CD4-positive, alpha-beta T cell (primary cell): ENCODE measurements around the gene CAPG. TPM values are rescaled to one million over a fixed set of nuclear protein-coding genes. Genes with fewer than 3 reads are reported as not detected.

Source experiments
- ATAC-seq: fragments of 200-7000 bp; cut with Tn5 transposase; one replicate; pipeline ENCODE4 v1.10.0; 2022; ENCODE audit warnings: mild to moderate bottlenecking; ENCODE audit not compliant: poor library complexity
- CTCF ChIA-PET: fragments of 350-600 bp; sonication (Branson Sonifier 250); formaldehyde crosslinking; loops from one replicate; lab custom pipeline; 2021; ENCODE audit warnings: antibody characterized with exemption, inconsistent platforms; lab: Charles Lee
- POLR2A ChIA-PET: fragments of 350-600 bp; sonication (Branson Sonifier 250); formaldehyde crosslinking; loops from one replicate; lab custom pipeline; 2021; ENCODE audit warnings: antibody characterized with exemption, inconsistent platforms; lab: Charles Lee
- DNase-seq, 14 experiments: peaks; one replicate each; pipeline ENCODE4 v3.0.0-alpha.2; 2013 to 2020; ENCODE audit warnings: mixed read lengths in 2 of 14
- H3K27ac ChIP-seq, 2 donors: one replicate each; pipeline versions ENCODE4 v1.5.1 to v1.7.0; 2013; ENCODE audit warnings: low read length in 2 of 2, low read depth in 1 of 2, mild to moderate bottlenecking in 1 of 2
- H3K27me3 ChIP-seq, 2 experiments: 1 replicate in 1 of 2; 2 replicates in 1 of 2; pipeline versions ENCODE4 v1.6.1 to v1.7.0; 2013; ENCODE audit warnings: low read length in 2 of 2, control low read depth in 1 of 2, mild to moderate bottlenecking in 1 of 2, moderate library complexity in 1 of 2; ENCODE audit not compliant: insufficient read depth in 2 of 2, control insufficient read depth in 1 of 2
- H3K36me3 ChIP-seq: one replicate; pipeline ENCODE4 v1.6.1; 2013; ENCODE audit warnings: low read length, control low read depth; ENCODE audit not compliant: insufficient read depth
- H3K4me1 ChIP-seq: one replicate; pipeline ENCODE4 v1.6.1; 2013; ENCODE audit warnings: low read length, control low read depth; ENCODE audit not compliant: insufficient read depth
- H3K4me3 ChIP-seq: one replicate; pipeline ENCODE4 v1.5.1; 2013; ENCODE audit warnings: mild to moderate bottlenecking, low read length, moderate library complexity
- H3K9me3 ChIP-seq, 2 experiments: 1 replicate in 1 of 2; 2 replicates in 1 of 2; pipeline versions ENCODE4 v1.6.1 to v1.7.0; 2013; ENCODE audit warnings: low read length in 2 of 2, mild to moderate bottlenecking in 2 of 2, control low read depth in 1 of 2, moderate library complexity in 1 of 2; ENCODE audit not compliant: control insufficient read depth in 1 of 2, insufficient read depth in 1 of 2
- H3K27ac Mint-ChIP-seq: one replicate; pipeline ENCODE4 v1.8.0; 2020; ENCODE audit warnings: mixed read lengths
- H3K27me3 Mint-ChIP-seq: one replicate; pipeline ENCODE4 v1.8.0; 2021; ENCODE audit warnings: mixed read lengths
- H3K36me3 Mint-ChIP-seq: one replicate; pipeline ENCODE4 v1.8.0; 2021; ENCODE audit warnings: low read depth, mixed read lengths
- H3K4me1 Mint-ChIP-seq: one replicate; pipeline ENCODE4 v1.8.0; 2021; ENCODE audit warnings: low read depth, mixed read lengths
- H3K4me3 Mint-ChIP-seq: one replicate; pipeline ENCODE4 v1.8.0; 2020; ENCODE audit warnings: mild to moderate bottlenecking, mixed read lengths
- H3K9me3 Mint-ChIP-seq: one replicate; pipeline ENCODE4 v1.8.0; 2020; ENCODE audit warnings: mixed read lengths
- intact Hi-C, 2 experiments: fragments of 100-400 bp; cut with DNase I in 1 of 2; cut with micrococcal nuclease in 1 of 2; formaldehyde crosslinking; loops; one replicate each; pipeline versions ENCODE4 v1.15.1 to v1.9.0; 2023 to 2025; cut with DNase I, micrococcal nuclease
- total RNA-seq, 174 experiments: library from RNA in 2 of 174; stranded (reverse) in 2 of 174; gene quantifications; one replicate each; pipeline ENCODE4 v1.2.3 and lab custom pipeline; 2021 to 2026
- TF ChIP-seq, protein P1 (sequence below): fragments of 200-600 bp; IDR thresholded peaks from one replicate; pipeline ENCODE4 v1.8.0; 2022; ENCODE audit warnings: antibody characterized with exemption, mild to moderate bottlenecking

The CAPG gene
- total RNA-seq, 2 experiments from 2014 or later = 21.7 to 23.3 TPM

GRCh38 chr2:85376291-85377065, 33.7 kb downstream of the CAPG start:
- no peak overlapping the region for H3K27ac Mint-ChIP-seq
- DNase-seq (no peak), ATAC-seq (no peak)
- ChIA-PET CTCF (no interaction called here), POLR2A (interaction anchor here (0.7 to 1.0 kb wide), 2 partner anchors 22 to 29 kb away, joined by 3 read pairs; partner anchors contain the start of genes ELMOD3 and RETSAT)
- H3K4me1 Mint-ChIP-seq = no peaks in the 10 kb centered on the region
- Histone ChIP-seq H3K36me3 (peaks cover 34% of the 10 kb centered on the region), H3K27me3 (no peaks in the 10 kb centered on the region), H3K4me3 (no peak overlapping the region), H3K27ac (no peak overlapping the region), H3K4me1 (no peaks in the 10 kb centered on the region), H3K9me3 (peaks cover 0 to 8% of the 10 kb centered on the region in 2 experiments)
- intact Hi-C loops = loop anchor here in 1 of 2 experiments (1.0 kb wide), 1 partner anchor 12 kb away; no protein-coding TSS in a partner anchor
- no peak overlapping the region for H3K4me3 Mint-ChIP-seq
- no peaks in the 10 kb centered on the region for H3K9me3 Mint-ChIP-seq
- H3K36me3 Mint-ChIP-seq = peaks cover 67% of the 10 kb centered on the region
- TF ChIP-seq, protein P1, sequence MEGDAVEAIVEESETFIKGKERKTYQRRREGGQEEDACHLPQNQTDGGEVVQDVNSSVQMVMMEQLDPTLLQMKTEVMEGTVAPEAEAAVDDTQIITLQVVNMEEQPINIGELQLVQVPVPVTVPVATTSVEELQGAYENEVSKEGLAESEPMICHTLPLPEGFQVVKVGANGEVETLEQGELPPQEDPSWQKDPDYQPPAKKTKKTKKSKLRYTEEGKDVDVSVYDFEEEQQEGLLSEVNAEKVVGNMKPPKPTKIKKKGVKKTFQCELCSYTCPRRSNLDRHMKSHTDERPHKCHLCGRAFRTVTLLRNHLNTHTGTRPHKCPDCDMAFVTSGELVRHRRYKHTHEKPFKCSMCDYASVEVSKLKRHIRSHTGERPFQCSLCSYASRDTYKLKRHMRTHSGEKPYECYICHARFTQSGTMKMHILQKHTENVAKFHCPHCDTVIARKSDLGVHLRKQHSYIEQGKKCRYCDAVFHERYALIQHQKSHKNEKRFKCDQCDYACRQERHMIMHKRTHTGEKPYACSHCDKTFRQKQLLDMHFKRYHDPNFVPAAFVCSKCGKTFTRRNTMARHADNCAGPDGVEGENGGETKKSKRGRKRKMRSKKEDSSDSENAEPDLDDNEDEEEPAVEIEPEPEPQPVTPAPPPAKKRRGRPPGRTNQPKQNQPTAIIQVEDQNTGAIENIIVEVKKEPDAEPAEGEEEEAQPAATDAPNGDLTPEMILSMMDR = no peak
- H3K27me3 Mint-ChIP-seq = no peaks in the 10 kb centered on the region

DNA sequence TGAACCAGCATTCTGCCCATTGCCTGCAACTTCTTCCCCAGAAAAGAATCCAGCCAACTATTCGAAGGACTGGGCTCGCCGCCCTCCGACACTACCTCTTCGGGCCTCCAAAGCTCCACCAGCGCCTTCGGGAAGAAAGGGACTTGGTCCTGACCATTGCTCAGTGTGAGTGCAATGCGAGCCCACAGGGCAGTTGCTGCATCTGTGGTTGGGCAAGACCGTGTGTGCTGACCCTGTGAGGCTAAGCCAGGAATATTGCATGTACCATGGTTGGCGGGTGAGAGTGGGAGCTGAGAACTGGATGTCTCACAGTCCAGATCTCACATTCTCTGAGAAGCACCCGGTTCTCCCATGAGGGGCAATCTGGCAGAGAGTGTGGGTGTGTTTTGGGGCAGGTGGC, 39.1 kb downstream of the CAPG start:
- intact Hi-C loops = no loop called here
- H3K4me1 Mint-ChIP-seq = no peaks in the 10 kb centered on the region
- POLR2A ChIA-PET = no interaction called here
- H3K36me3 Mint-ChIP-seq = peaks cover 40% of the 10 kb centered on the region
- no peak overlapping the region for H3K27ac Mint-ChIP-seq
- TF ChIP-seq, protein P1 = no peak
- Histone ChIP-seq H3K27me3 (no peaks in the 10 kb centered on the region), H3K36me3 (peaks cover 23% of the 10 kb centered on the region), H3K9me3 (peaks cover 0 to 5% of the 10 kb centered on the region in 2 experiments), H3K27ac (no peak overlapping the region), H3K4me3 (no peak overlapping the region), H3K4me1 (no peaks in the 10 kb centered on the region)
- no peaks in the 10 kb centered on the region for H3K9me3 Mint-ChIP-seq
- CTCF ChIA-PET = no interaction called here
- no peaks in the 10 kb centered on the region for H3K27me3 Mint-ChIP-seq
- no peak overlapping the region for H3K4me3 Mint-ChIP-seq
- no peak for ATAC-seq
- no peak for DNase-seq

DNA sequence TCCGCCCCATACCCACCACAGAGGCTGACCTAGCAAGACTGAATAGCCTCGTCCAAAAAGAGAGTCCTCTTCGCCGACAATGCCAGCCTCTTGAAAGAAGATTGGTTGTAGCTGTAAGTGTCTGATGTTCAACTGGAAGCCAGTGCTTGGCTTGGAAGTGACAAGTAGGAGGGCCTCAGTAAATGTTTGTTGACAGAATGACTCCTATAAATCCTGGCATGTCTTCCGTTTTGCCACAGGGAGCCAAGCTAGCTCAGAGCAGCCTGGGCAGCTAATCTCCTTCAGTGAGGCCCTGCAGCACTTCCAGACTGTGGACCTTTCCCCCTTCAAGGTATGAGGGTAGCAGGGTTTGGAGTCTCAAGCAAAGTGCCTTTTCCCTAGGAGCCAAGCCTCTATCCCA, 40.7 kb downstream of the CAPG start:
- Mint-ChIP-seq H3K36me3 (peaks cover 28% of the 10 kb centered on the region), H3K4me1 (no peaks in the 10 kb centered on the region), H3K9me3 (no peaks in the 10 kb centered on the region), H3K4me3 (no peak overlapping the region), H3K27ac (no peak overlapping the region), H3K27me3 (no peaks in the 10 kb centered on the region)
- DNase-seq (no peak), ATAC-seq (no peak)
- H3K9me3 ChIP-seq = peaks cover 0 to 5% of the 10 kb centered on the region in 2 experiments
- ChIA-PET CTCF (no interaction called here), POLR2A (interaction anchor here (0.9 kb wide), 1 partner anchor 172 kb away, joined by 3 read pairs; no protein-coding TSS in a partner anchor)
- TF ChIP-seq, protein P1 = no peak
- H3K27ac ChIP-seq = no peak overlapping the region
- intact Hi-C loops = no loop called here
- H3K27me3 ChIP-seq = no peaks in the 10 kb centered on the region
- no peak overlapping the region for H3K4me3 ChIP-seq
- H3K4me1 ChIP-seq = no peaks in the 10 kb centered on the region
- peaks cover 28% of the 10 kb centered on the region for H3K36me3 ChIP-seq
